ENCODE results near the gene ZNF560. TPM values are rescaled to one million over a fixed set of nuclear protein-coding genes. Genes with fewer than 3 reads are reported as not detected.

ZNF560 gene
- total RNA-seq, 2 experiments from 2014 or later, result not detected

- intact Hi-C loops (cut with micrococcal nuclease; ENCODE audit: unreplicated experiment), result loop anchor here (5.0 to 10.0 kb wide), 3 partner anchors 108 to 364 kb away; partner anchors contain the start of gene ZNF559
- Histone ChIP-seq H3K36me3 (ENCODE audit: insufficient read depth, low read length) (peaks cover 76% of the 10 kb centered on the region), H3K9me3 (ENCODE audit: low read length) (no peaks in the 10 kb centered on the region), H3K4me2 (ENCODE audit: low read length) (no peak overlapping the region), H3K4me3 (ENCODE audit: low read depth, low read length, poor library complexity, severe bottlenecking) (no peak overlapping the region), H4K20me1 (ENCODE audit: insufficient read depth, low read length) (peaks cover 4% of the 10 kb centered on the region; the same call in 1 of the 2 replicates), H3K27ac (ENCODE audit: low read depth, low read length, poor library complexity, severe bottlenecking) (no peak overlapping the region), H3K4me1 (ENCODE audit: insufficient read depth, low read length, poor library complexity, severe bottlenecking) (peaks cover 13% of the 10 kb centered on the region), H2AFZ (ENCODE audit: low read length) (no peak overlapping the region), H3K9me2 (ENCODE audit: insufficient read depth, low read length) (no peaks in the 10 kb centered on the region), H3K79me2 (ENCODE audit: insufficient read depth, low read depth, low read length) (peaks cover 27% of the 10 kb centered on the region)
- CTCF ChIA-PET (ENCODE audit: unreplicated experiment), result no interaction called here
- no peak for DNase-seq (ENCODE audit: low spot score)
- BruUV-seq (replicated peaks), result no TSS peak
- POLR2A ChIA-PET, result no interaction called here
- no peak for TF ChIP-seq CTCF (conservative IDR thresholded peaks at IDR 0.05; ENCODE audit: low read length)
- no peak for TF ChIP-seq EZH2phosphoT487 (IDR thresholded peaks at IDR 0.05; ENCODE audit: borderline replicate concordance, low read depth, low read length)
Measured at GRCh38 chr19:9430444-9430843, 68.0 kb downstream of the ZNF560 start.

- H3K9me3 ChIP-seq (ENCODE audit: low read length), result no peaks in the 10 kb centered on the region
Measured at GRCh38 chr19:9427941-9428340, 70.5 kb downstream of the ZNF560 start.

More at GRCh38 chr19:9427941-9428340, 70.5 kb downstream of the ZNF560 start:
- intact Hi-C loops (cut with micrococcal nuclease; ENCODE audit: unreplicated experiment), result no loop called here
- ChIA-PET CTCF (ENCODE audit: unreplicated experiment) (no interaction called here), POLR2A (no interaction called here)
- Histone ChIP-seq H3K79me2 (ENCODE audit: insufficient read depth, low read depth, low read length) (peaks cover 5% of the 10 kb centered on the region; the same call in 1 of the 2 replicates), H3K36me3 (ENCODE audit: insufficient read depth, low read length) (peaks cover 92% of the 10 kb centered on the region), H2AFZ (ENCODE audit: low read length) (no peak overlapping the region), H3K9me2 (ENCODE audit: insufficient read depth, low read length) (no peaks in the 10 kb centered on the region), H3K4me1 (ENCODE audit: insufficient read depth, low read length, poor library complexity, severe bottlenecking) (no peaks in the 10 kb centered on the region), H4K20me1 (ENCODE audit: insufficient read depth, low read length) (no peaks in the 10 kb centered on the region), H3K4me2 (ENCODE audit: low read length) (no peak overlapping the region), H3K4me3 (ENCODE audit: low read depth, low read length, poor library complexity, severe bottlenecking) (no peak overlapping the region), H3K27ac (ENCODE audit: low read depth, low read length, poor library complexity, severe bottlenecking) (no peak overlapping the region)
- TF ChIP-seq EZH2phosphoT487 (IDR thresholded peaks at IDR 0.05; ENCODE audit: borderline replicate concordance, low read depth, low read length), result no peak
- TF ChIP-seq CTCF (conservative IDR thresholded peaks at IDR 0.05; ENCODE audit: low read length), result no peak
- no peak for DNase-seq (ENCODE audit: low spot score)
- BruUV-seq (replicated peaks), result no TSS peak

Other genes with a start within 250 kb of the ZNF560 start
- gene OR7E24, start 247.7 kb downstream of the ZNF560 start, total RNA-seq (2014; rRNA removed; shearing (Covaris generic)), result not detected in 2 replicates
- not detected in 2 replicates for gene OR7E24, start 247.7 kb downstream of the ZNF560 start, total RNA-seq (2022)
- 8.2 and 9.7 TPM in 2 replicates for gene ZNF699, start 188.8 kb downstream of the ZNF560 start, total RNA-seq (2014; rRNA removed; shearing (Covaris generic))
- gene ZNF699, start 188.8 kb downstream of the ZNF560 start, total RNA-seq (2022), result 7.8 and 9.0 TPM in 2 replicates
- 9.0 and 16.8 TPM in 2 replicates for gene ZNF559, start 174.4 kb downstream of the ZNF560 start, total RNA-seq (2014; rRNA removed; shearing (Covaris generic))
- 18.6 and 22.3 TPM in 2 replicates for gene ZNF559, start 174.4 kb downstream of the ZNF560 start, total RNA-seq (2022)
- gene ZNF177, start 135.6 kb downstream of the ZNF560 start, total RNA-seq (2014; rRNA removed; shearing (Covaris generic)), result 1.8 and 2.4 TPM in 2 replicates
- gene ZNF177, start 135.6 kb downstream of the ZNF560 start, total RNA-seq (2022), result 2.8 and 4.3 TPM in 2 replicates
- 22.1 and 28.2 TPM in 2 replicates for gene ZNF266, start 63.0 kb downstream of the ZNF560 start, total RNA-seq (2014; rRNA removed; shearing (Covaris generic))
- 37.4 and 39.0 TPM in 2 replicates for gene ZNF266, start 63.0 kb downstream of the ZNF560 start, total RNA-seq (2022)
- 7.0 and 8.5 TPM in 2 replicates for gene ZNF426, start 40.0 kb upstream of the ZNF560 start, total RNA-seq (2014; rRNA removed; shearing (Covaris generic))
- 8.0 and 8.9 TPM in 2 replicates for gene ZNF426, start 40.0 kb upstream of the ZNF560 start, total RNA-seq (2022)
- 55.3 and 74.4 TPM in 2 replicates for gene ZNF121, start 85.9 kb upstream of the ZNF560 start, total RNA-seq (2014; rRNA removed; shearing (Covaris generic))
- 50.5 and 57.9 TPM in 2 replicates for gene ZNF121, start 85.9 kb upstream of the ZNF560 start, total RNA-seq (2022)
- 14.9 and 17.3 TPM in 2 replicates for gene ZNF561, start 122.6 kb upstream of the ZNF560 start, total RNA-seq (2014; rRNA removed; shearing (Covaris generic))
- gene ZNF561, start 122.6 kb upstream of the ZNF560 start, total RNA-seq (2022), result 22.2 and 25.3 TPM in 2 replicates
- gene ZNF562, start 176.5 kb upstream of the ZNF560 start, total RNA-seq (2014; rRNA removed; shearing (Covaris generic)), result 14.9 and 18.1 TPM in 2 replicates
- 16.8 and 17.3 TPM in 2 replicates for gene ZNF562, start 176.5 kb upstream of the ZNF560 start, total RNA-seq (2022)

All from OCI-LY7 (cell line).